Measurements from ENCODE around the gene DNAJC17.

The DNAJC17 gene

GRCh38 chr15:40785814-40786213, 21.5 kb downstream of the DNAJC17 start:
- peaks cover 20% of the 10 kb centered on the region for H3K4me1 ChIP-seq
- H3K4me2 ChIP-seq (ENCODE audit: low read length) = peak overlapping the region; percentile 40
- TF ChIP-seq CTCF (IDR thresholded peaks at IDR 0.05) = no peak
- H3K9ac ChIP-seq = no peak overlapping the region
- no peak overlapping the region for H3K4me3 ChIP-seq (ENCODE audit: low read depth, low read length)
- no peaks in the 10 kb centered on the region for H3K27me3 ChIP-seq (ENCODE audit: control insufficient read depth, insufficient read depth, low read length)
- H3K36me3 ChIP-seq (ENCODE audit: control insufficient read depth, insufficient read depth, low read length) = no peaks in the 10 kb centered on the region
- H3K79me2 ChIP-seq = peaks cover 10% of the 10 kb centered on the region
- peak overlapping the region; percentile 91 for H3K27ac ChIP-seq
- no peaks in the 10 kb centered on the region for H3K9me3 ChIP-seq (ENCODE audit: control insufficient read depth, low read length)
- H2AFZ ChIP-seq = no peak overlapping the region

GRCh38 chr15:40785164-40785563, 22.1 kb downstream of the DNAJC17 start:
- Histone ChIP-seq H3K4me1 (peaks cover 20% of the 10 kb centered on the region), H3K9me3 (ENCODE audit: control insufficient read depth, low read length) (no peaks in the 10 kb centered on the region), H3K36me3 (ENCODE audit: control insufficient read depth, insufficient read depth, low read length) (no peaks in the 10 kb centered on the region), H2AFZ (no peak overlapping the region), H3K4me2 (ENCODE audit: low read length) (peak overlapping the region; percentile 40), H3K4me3 (ENCODE audit: low read depth, low read length) (no peak overlapping the region), H3K79me2 (peaks cover 10% of the 10 kb centered on the region), H3K27ac (peak overlapping the region; percentile 91), H3K9ac (no peak overlapping the region), H3K27me3 (ENCODE audit: control insufficient read depth, insufficient read depth, low read length) (no peaks in the 10 kb centered on the region)
- TF ChIP-seq CTCF (IDR thresholded peaks at IDR 0.05) = peak; percentile 21

GRCh38 chr15:40782609-40783227, 24.6 kb downstream of the DNAJC17 start:
- H2AFZ ChIP-seq = no peak overlapping the region
- H3K4me2 ChIP-seq (ENCODE audit: low read length) = no peak overlapping the region
- no peaks in the 10 kb centered on the region for H3K36me3 ChIP-seq (ENCODE audit: control insufficient read depth, insufficient read depth, low read length)

GRCh38 chr15:40776537-40777141, 30.6 kb downstream of the DNAJC17 start:
- H3K4me3 ChIP-seq (ENCODE audit: low read depth, low read length) = no peak overlapping the region
- no peak overlapping the region for H3K4me2 ChIP-seq (ENCODE audit: low read length)
- no peak overlapping the region for H3K9ac ChIP-seq
- H3K27ac ChIP-seq = no peak overlapping the region
- H3K27me3 ChIP-seq (ENCODE audit: control insufficient read depth, insufficient read depth, low read length) = no peaks in the 10 kb centered on the region
- no peaks in the 10 kb centered on the region for H3K9me3 ChIP-seq (ENCODE audit: control insufficient read depth, low read length)
- no peaks in the 10 kb centered on the region for H3K36me3 ChIP-seq (ENCODE audit: control insufficient read depth, insufficient read depth, low read length)
- H3K79me2 ChIP-seq = peaks cover 15% of the 10 kb centered on the region
- H2AFZ ChIP-seq = no peak overlapping the region
- no peak for TF ChIP-seq CTCF (IDR thresholded peaks at IDR 0.05)
- H3K4me1 ChIP-seq = no peaks in the 10 kb centered on the region

More at GRCh38 chr15:40782609-40783227, 24.6 kb downstream of the DNAJC17 start:
- TF ChIP-seq CTCF (IDR thresholded peaks at IDR 0.05) = peak; percentile 69
- peaks cover 20% of the 10 kb centered on the region for H3K79me2 ChIP-seq
- H3K9me3 ChIP-seq (ENCODE audit: control insufficient read depth, low read length) = no peaks in the 10 kb centered on the region
- H3K27me3 ChIP-seq (ENCODE audit: control insufficient read depth, insufficient read depth, low read length) = no peaks in the 10 kb centered on the region
- no peak overlapping the region for H3K4me3 ChIP-seq (ENCODE audit: low read depth, low read length)
- peaks cover 16% of the 10 kb centered on the region for H3K4me1 ChIP-seq
- no peak overlapping the region for H3K9ac ChIP-seq
- H3K27ac ChIP-seq = no peak overlapping the region

Data from parathyroid adenoma (tissue), 2 donors.